ENCODE measurements around the gene LELP1.
"Not testable (repeated sequence)": the region's sequence is repeated elsewhere in the genome, so short reads cannot be mapped to it uniquely, and the experiment has no call there.

The LELP1 gene

DNA sequence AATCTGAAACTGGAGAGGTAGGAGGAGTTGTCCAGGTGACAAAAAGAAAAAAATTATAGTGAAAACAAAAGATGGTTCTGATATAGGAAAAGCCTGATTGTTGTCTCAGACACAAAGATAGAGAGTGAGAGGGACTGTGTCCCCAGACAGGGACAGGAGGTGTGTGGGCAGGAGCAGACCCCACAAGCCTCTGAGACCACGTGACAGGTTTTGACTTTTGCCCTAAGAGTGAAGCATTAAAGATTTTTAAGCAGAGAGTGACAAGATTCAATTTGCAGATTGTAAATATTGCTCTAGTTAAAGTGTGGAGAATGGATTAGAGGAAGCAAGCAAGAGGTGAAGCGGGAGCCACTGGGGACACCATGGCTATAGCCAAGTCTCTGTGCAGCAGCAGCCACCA lies 24.6 kb downstream of the LELP1 start:
- Histone ChIP-seq H3K27me3 (ENCODE audit: control insufficient read depth in 1 of 2, insufficient read depth in 1 of 2, low read length in 2 of 2) (peaks cover 1 to 22% of the 10 kb centered on the region in 2 experiments), H4K8ac (ENCODE audit: low read length) (no peak overlapping the region), H3K79me1 (replicated peaks; ENCODE audit: low read length, poor library complexity, severe bottlenecking) (no peaks in the 10 kb centered on the region), H3K4me1 (ENCODE audit: control insufficient read depth, insufficient read depth, low read depth, low read length) (no peaks in the 10 kb centered on the region), H3K4me3 (ENCODE audit: insufficient read depth in 1 of 2, low read depth in 1 of 2, low read length in 2 of 2) (no peak overlapping the region), H3K23ac (ENCODE audit: low read length in 2 of 2) (no peak overlapping the region), H3K9me3 (ENCODE audit: control insufficient read depth, low read length) (no peaks in the 10 kb centered on the region), H3K18ac (ENCODE audit: low read depth in 1 of 2, low read length in 2 of 2) (no peak overlapping the region), H3K4me2 (ENCODE audit: low read length, poor library complexity, severe bottlenecking) (no peak overlapping the region), H3K9ac (ENCODE audit: low read length) (no peak overlapping the region), H2BK120ac (ENCODE audit: low read depth, low read length) (no peak overlapping the region), H2AFZ (ENCODE audit: low read depth, low read length) (no peak overlapping the region), H3K14ac (ENCODE audit: low read length in 2 of 2) (no peak overlapping the region), H3K36me3 (ENCODE audit: control insufficient read depth in 1 of 2, insufficient read depth in 2 of 2, low read depth in 1 of 2, low read length in 2 of 2) (no peaks in the 10 kb centered on the region), H3K27ac (ENCODE audit: low read length, poor library complexity, severe bottlenecking) (no peak overlapping the region), H2BK15ac (ENCODE audit: low read depth, poor library complexity, severe bottlenecking) (no peak overlapping the region), H2BK12ac (ENCODE audit: low read length in 2 of 2) (no peak overlapping the region), H2AK5ac (ENCODE audit: low read length, severe bottlenecking) (no peak overlapping the region), H2BK5ac (ENCODE audit: low read depth, low read length, poor library complexity, severe bottlenecking) (no peak overlapping the region), H4K91ac (ENCODE audit: low read length) (no peak overlapping the region), H3K4ac (ENCODE audit: low read depth in 1 of 2, low read length in 2 of 2) (no peak overlapping the region)
- no peak for DNase-seq
- WGBS = 42% methylated on average over 2 of the region's 2 CpGs

DNA sequence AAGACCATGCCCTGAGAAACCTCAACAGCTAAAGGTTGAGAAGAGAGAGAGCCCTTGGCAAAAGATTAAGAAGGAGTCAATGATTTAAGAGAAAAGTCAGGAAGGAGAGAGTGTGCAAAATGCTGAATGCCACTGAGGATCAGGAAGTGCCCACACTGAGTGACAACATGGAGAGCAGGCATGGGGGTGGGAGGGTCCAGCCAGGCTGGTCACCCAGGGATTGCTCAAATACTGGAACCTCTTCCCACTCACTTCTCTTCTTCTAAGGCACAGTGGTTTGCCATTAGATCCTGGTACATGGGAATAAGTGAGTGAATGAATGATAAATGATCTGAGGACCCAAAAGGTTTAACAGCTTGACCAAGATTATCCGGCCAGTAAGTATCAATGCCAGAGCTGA lies 25.3 kb downstream of the LELP1 start:
- H3K9me3 ChIP-seq (ENCODE audit: control insufficient read depth, low read length) = no peaks in the 10 kb centered on the region
- H4K8ac ChIP-seq (ENCODE audit: low read length) = no peak overlapping the region

DNA sequence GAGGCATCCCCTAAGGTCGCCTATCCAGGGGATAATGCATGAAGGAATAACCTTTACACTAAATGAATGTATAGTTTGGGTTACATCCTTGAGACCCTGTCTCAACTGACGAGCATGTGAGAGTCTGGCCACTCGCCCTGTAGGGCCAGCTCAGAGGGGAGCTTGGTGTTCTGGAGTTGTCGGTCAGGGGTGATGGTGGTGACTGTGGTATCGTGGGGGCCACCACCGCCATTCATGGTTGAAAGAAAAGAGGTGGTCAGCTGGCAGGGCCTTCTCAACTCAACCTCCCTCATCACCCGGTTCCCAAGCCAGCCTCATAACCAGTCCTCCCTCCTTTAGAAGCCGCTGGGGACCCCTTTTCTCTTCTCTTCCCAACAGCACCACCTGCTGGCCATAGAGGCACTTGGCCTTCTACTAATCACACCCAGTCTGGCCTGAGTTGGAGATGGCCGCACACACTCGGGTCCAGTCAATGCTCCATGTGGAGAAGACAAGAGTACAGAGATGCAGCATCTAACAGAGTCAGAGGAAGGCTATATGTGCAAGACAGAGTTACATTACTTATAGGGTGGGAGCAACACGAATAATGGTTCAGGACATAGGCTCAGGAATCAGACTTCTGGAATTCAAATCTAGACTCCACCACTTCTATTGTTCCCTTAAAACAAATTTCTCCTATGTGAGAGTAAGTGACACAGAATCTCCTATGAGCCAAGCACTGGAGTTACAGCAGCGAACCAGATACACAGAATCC lies 26.0 kb downstream of the LELP1 start:
- H3K9ac ChIP-seq (ENCODE audit: low read length); H3K27ac ChIP-seq (ENCODE audit: low read length, poor library complexity, severe bottlenecking); H4K91ac ChIP-seq (ENCODE audit: low read length); H3K23ac ChIP-seq (ENCODE audit: low read length in 2 of 2); DNase-seq; H2AK5ac ChIP-seq (ENCODE audit: low read length, severe bottlenecking); H3K18ac ChIP-seq (ENCODE audit: low read depth in 1 of 2, low read length in 2 of 2); H2AFZ ChIP-seq (ENCODE audit: low read depth, low read length); H3K4me2 ChIP-seq (ENCODE audit: low read length, poor library complexity, severe bottlenecking); H3K36me3 ChIP-seq (ENCODE audit: control insufficient read depth in 1 of 2, insufficient read depth in 2 of 2, low read depth in 1 of 2, low read length in 2 of 2); H3K4me3 ChIP-seq (ENCODE audit: insufficient read depth in 1 of 2, low read depth in 1 of 2, low read length in 2 of 2); H2BK15ac ChIP-seq (ENCODE audit: low read depth, poor library complexity, severe bottlenecking); H3K14ac ChIP-seq (ENCODE audit: low read length in 2 of 2); H3K4me1 ChIP-seq (ENCODE audit: control insufficient read depth, insufficient read depth, low read depth, low read length); H2BK12ac ChIP-seq (ENCODE audit: low read length in 2 of 2); H2BK120ac ChIP-seq (ENCODE audit: low read depth, low read length); H4K8ac ChIP-seq (ENCODE audit: low read length); H3K9me3 ChIP-seq (ENCODE audit: control insufficient read depth, low read length); H2BK5ac ChIP-seq (ENCODE audit: low read depth, low read length, poor library complexity, severe bottlenecking); H3K79me1 ChIP-seq (replicated peaks; ENCODE audit: low read length, poor library complexity, severe bottlenecking); H3K4ac ChIP-seq (ENCODE audit: low read depth in 1 of 2, low read length in 2 of 2): not testable (repeated sequence)
- H3K27me3 ChIP-seq (ENCODE audit: control insufficient read depth in 1 of 2, insufficient read depth in 1 of 2, low read length in 2 of 2) = peaks cover 0 to 24% of the 10 kb centered on the region in 2 experiments
- 35% methylated on average over 6 of the region's 12 CpGs for WGBS

More for the DNA sequence above, 25.3 kb downstream of the LELP1 start:
- Histone ChIP-seq H2BK15ac (ENCODE audit: low read depth, poor library complexity, severe bottlenecking) (no peak overlapping the region), H3K23ac (ENCODE audit: low read length in 2 of 2) (no peak overlapping the region), H2BK120ac (ENCODE audit: low read depth, low read length) (no peak overlapping the region), H3K4ac (ENCODE audit: low read depth in 1 of 2, low read length in 2 of 2) (no peak overlapping the region), H2AFZ (ENCODE audit: low read depth, low read length) (no peak overlapping the region), H3K4me3 (ENCODE audit: insufficient read depth in 1 of 2, low read depth in 1 of 2, low read length in 2 of 2) (no peak overlapping the region), H2AK5ac (ENCODE audit: low read length, severe bottlenecking) (no peak overlapping the region), H2BK12ac (ENCODE audit: low read length in 2 of 2) (no peak overlapping the region), H3K4me1 (ENCODE audit: control insufficient read depth, insufficient read depth, low read depth, low read length) (no peaks in the 10 kb centered on the region), H3K27ac (ENCODE audit: low read length, poor library complexity, severe bottlenecking) (no peak overlapping the region), H3K27me3 (ENCODE audit: control insufficient read depth in 1 of 2, insufficient read depth in 1 of 2, low read length in 2 of 2) (peaks cover 0 to 22% of the 10 kb centered on the region in 2 experiments), H3K18ac (ENCODE audit: low read depth in 1 of 2, low read length in 2 of 2) (no peak overlapping the region), H4K91ac (ENCODE audit: low read length) (no peak overlapping the region), H3K14ac (ENCODE audit: low read length in 2 of 2) (no peak overlapping the region), H2BK5ac (ENCODE audit: low read depth, low read length, poor library complexity, severe bottlenecking) (no peak overlapping the region), H3K79me1 (replicated peaks; ENCODE audit: low read length, poor library complexity, severe bottlenecking) (no peaks in the 10 kb centered on the region), H3K4me2 (ENCODE audit: low read length, poor library complexity, severe bottlenecking) (no peak overlapping the region), H3K9ac (ENCODE audit: low read length) (no peak overlapping the region), H3K36me3 (ENCODE audit: control insufficient read depth in 1 of 2, insufficient read depth in 2 of 2, low read depth in 1 of 2, low read length in 2 of 2) (no peaks in the 10 kb centered on the region)
- no peak for DNase-seq
- 86% methylated on average over 1 of the region's 1 CpG for WGBS

DNA sequence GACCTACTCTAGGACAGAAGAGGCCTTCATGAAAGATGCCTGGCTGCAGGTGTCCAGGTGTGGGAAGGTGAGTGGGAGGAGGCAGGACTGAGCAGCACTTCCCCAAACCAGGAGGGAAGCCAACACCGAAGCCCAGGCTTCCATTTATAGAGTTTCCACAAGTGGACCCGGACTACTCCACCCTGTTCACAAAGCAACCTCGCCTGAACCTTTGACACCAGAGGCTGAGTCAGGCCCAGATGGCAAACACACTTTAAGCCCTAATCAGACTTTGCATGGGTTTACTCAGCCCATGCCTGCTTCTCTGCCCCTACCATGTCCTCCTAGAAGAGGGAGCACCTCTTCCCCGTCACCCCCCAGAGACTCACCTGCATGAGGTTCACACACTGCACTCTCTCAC lies 28.1 kb downstream of the LELP1 start:
- WGBS = 74% methylated on average over 4 of the region's 4 CpGs
- Histone ChIP-seq H3K14ac (ENCODE audit: low read length in 2 of 2) (no peak overlapping the region), H4K8ac (ENCODE audit: low read length) (no peak overlapping the region), H3K4ac (ENCODE audit: low read depth in 1 of 2, low read length in 2 of 2) (no peak overlapping the region), H2BK15ac (ENCODE audit: low read depth, poor library complexity, severe bottlenecking) (no peak overlapping the region), H3K4me1 (ENCODE audit: control insufficient read depth, insufficient read depth, low read depth, low read length) (no peaks in the 10 kb centered on the region), H3K4me3 (ENCODE audit: insufficient read depth in 1 of 2, low read depth in 1 of 2, low read length in 2 of 2) (no peak overlapping the region), H3K23ac (ENCODE audit: low read length in 2 of 2) (no peak overlapping the region), H4K91ac (ENCODE audit: low read length) (no peak overlapping the region), H3K4me2 (ENCODE audit: low read length, poor library complexity, severe bottlenecking) (no peak overlapping the region), H2AK5ac (ENCODE audit: low read length, severe bottlenecking) (no peak overlapping the region), H3K18ac (ENCODE audit: low read depth in 1 of 2, low read length in 2 of 2) (no peak overlapping the region), H2BK120ac (ENCODE audit: low read depth, low read length) (no peak overlapping the region), H3K9me3 (ENCODE audit: control insufficient read depth, low read length) (no peaks in the 10 kb centered on the region), H3K9ac (ENCODE audit: low read length) (no peak overlapping the region), H3K27ac (ENCODE audit: low read length, poor library complexity, severe bottlenecking) (no peak overlapping the region), H3K36me3 (ENCODE audit: control insufficient read depth in 1 of 2, insufficient read depth in 2 of 2, low read depth in 1 of 2, low read length in 2 of 2) (no peaks in the 10 kb centered on the region), H3K79me1 (replicated peaks; ENCODE audit: low read length, poor library complexity, severe bottlenecking) (no peaks in the 10 kb centered on the region), H2BK12ac (ENCODE audit: low read length in 2 of 2) (no peak overlapping the region), H2BK5ac (ENCODE audit: low read depth, low read length, poor library complexity, severe bottlenecking) (no peak overlapping the region), H3K27me3 (ENCODE audit: control insufficient read depth in 1 of 2, insufficient read depth in 1 of 2, low read length in 2 of 2) (peaks cover 0 to 16% of the 10 kb centered on the region in 2 experiments), H2AFZ (ENCODE audit: low read depth, low read length) (no peak overlapping the region)
- DNase-seq = no peak

Data from mesenchymal stem cell (in vitro differentiated cells and primary cell).